HG03196 (cell line): Measurements from ENCODE around the gene NSD2.
"Not testable (repeated sequence)": the region's sequence is repeated elsewhere in the genome, so short reads cannot be mapped to it uniquely, and the experiment has no call there.

ENCODE experiments used
- ATAC-seq: cut with Tn5 transposase; IDR thresholded peaks from one replicate; pipeline ENCODE4 v1.9.1; 2021; ENCODE audit not compliant: unreplicated experiment

The NSD2 gene

GRCh38 chr4:1841887-1842210 is 29.3 kb upstream of the NSD2 start:
- no peak for ATAC-seq

GRCh38 chr4:1842339-1842895 is 28.8 kb upstream of the NSD2 start:
- no peak for ATAC-seq

DNA sequence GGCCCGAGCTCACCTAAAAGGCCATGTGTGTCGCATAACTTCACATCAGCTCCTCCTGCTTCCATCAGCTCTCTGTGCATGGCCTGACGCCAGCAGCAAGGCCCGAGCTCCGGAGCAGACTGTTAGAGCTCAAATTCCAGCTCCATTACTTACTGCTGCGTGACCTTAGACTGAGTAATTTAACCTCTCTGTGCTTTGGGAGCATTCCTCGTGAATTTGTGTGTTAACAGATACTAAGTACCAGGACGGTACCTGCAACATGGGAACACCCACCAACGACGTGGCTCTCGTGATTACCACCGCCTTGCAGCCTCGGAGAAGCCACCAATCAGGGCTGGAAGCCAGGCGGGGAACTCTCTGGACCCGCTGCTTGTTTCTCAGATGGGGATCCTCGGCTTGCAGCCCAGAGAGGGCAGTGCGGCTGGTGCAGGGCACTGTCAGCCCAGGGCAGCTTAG is 28.2 kb upstream of the NSD2 start:
- ATAC-seq, result no peak

DNA sequence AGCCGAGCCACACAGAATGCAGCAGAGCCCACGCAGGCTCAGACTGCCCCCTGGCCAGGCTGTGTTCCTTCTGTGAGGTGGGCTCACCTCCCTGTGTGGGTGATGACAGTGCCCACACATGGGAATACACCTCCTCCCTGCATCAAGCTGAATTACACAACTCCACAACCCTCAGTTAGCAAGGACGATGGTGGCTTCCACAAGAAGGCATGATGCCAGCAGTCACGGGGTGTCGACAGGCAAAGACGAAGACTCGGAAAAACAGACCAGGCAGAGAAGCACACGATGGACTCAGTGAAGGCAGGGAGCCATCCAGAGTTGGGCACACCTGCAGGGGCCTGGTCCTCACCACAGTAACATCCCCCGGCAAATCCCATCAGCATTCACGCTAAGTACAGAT is 27.3 kb upstream of the NSD2 start:
- no peak for ATAC-seq

- not testable (repeated sequence) for ATAC-seq
These were observed 26.6 kb upstream of the NSD2 start for GRCh38 chr4:1844618-1845017.

DNA sequence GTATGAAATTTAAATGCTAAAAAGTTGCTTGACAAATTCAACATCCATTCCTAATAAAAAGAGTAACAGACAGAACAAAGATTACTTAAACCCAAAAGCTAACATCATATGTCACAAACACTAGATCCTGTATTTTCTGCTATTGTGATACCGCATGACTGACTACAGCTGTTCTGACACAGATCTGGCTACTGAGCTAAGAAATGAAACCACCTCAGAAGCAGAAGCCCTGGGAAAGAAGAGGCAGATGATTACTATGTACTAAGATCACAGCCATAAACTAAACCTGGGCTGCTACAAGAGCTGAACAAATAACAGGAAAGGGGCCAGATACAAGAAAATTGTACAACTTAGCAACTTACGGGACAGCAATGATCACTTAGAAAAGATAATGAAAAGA is 24.6 kb upstream of the NSD2 start:
- ATAC-seq, result no peak

DNA sequence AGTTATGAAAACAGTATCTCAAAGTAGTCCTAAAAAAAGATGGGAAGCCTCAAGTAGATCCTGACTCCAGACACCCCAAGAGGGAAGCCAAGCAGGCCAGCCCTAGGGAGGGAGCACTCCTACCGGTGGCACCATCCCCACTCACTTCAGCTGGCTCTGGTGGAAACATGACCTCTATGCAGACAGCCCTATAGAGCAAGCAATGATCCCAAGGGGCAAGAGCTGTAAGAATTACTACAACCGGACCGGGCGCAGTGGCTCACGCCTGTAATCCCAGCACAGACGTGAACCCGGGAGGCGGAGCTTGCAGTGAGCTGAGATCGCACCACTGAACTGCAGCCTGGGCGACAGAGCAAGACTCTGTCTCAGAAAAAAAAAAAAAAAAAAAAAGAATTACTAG is 20.9 kb upstream of the NSD2 start:
- ATAC-seq, result no peak

GRCh38 chr4:1851160-1851559 is 20.0 kb upstream of the NSD2 start:
- no peak for ATAC-seq

DNA sequence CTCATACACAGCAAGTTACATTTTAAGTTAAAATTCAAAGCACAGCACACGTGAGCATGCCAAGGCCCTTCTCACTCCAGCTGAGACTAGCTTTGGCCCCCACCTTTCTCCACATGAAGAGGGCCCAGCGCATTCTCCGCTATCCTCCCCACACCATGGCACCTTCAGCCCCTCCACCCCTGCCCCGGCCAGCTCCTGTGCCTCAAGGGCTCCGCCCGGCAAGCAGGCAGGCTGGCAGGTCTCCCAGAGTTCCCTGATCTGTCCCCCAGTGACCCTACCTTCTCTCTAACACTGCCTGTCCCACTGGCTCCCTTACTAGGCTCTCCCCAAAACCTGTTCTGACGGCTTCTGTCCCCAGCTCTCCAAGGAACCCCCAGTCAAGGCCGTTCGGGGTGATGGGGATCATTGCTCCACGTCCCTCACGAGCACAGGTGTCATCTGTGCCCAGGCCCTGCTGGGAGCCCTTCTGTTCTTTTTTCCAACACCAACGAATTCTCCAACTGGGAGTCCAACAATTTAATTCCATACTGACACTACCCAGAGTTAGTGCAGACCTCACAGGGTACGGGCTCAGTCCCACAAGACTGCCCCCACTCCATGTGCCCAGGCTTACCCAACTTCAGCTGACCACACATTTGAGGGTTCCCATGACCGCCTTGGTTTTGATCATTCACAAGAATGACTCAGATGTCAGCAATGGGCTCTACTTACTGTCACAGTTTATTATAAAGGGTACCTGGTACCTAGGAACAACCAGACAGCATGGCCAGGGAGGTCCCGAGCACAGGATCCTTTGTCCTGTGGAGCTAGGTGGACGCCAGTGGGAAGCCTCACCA is 19.4 kb upstream of the NSD2 start:
- no peak for ATAC-seq

DNA sequence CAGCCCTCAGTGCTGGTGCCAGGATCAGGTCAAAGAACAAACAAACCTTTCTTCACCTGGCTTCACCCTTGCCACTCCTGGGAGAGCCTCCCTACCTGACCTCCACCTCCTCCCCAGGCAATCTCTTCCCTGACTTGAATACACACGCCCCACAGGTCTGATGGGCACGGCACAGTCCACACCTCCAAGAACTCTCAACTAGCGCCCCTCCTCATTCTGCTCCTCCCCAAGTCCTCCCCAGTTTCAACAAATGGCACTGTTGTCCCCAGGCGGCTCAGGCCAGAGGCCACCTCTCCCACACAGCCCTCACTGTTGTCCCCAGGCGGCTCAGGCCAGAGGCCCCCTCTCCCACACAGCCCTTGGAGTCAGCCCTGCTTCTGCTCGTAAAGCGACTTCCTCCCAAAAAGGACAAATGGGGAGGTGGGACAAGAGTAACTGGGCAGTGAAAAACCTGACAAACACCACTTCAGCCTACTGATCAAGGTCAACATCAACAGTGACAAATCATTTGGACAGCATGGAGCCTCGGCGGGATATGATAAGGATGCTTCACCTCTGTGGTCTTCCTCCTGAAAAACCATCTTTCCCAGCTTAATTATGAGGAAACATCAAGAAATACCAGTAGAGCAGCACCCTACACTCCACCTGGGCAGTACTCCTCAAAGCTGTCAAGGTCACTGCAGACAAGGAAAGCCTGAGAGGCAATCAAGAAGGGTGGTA is 18.1 kb upstream of the NSD2 start:
- no peak for ATAC-seq

GRCh38 chr4:1854752-1855151 is 16.4 kb upstream of the NSD2 start:
- ATAC-seq, result no peak

GRCh38 chr4:1855333-1856070 is 15.7 kb upstream of the NSD2 start:
- peak; percentile 9 for ATAC-seq

GRCh38 chr4:1856071-1856942 is 14.9 kb upstream of the NSD2 start, which contains the start of gene LETM1:
Gene LETM1 (minus strand): TSS chr4:1856156. CDS start chr4:1855950, 206 bp downstream.
- ATAC-seq, result peak; percentile 88

DNA sequence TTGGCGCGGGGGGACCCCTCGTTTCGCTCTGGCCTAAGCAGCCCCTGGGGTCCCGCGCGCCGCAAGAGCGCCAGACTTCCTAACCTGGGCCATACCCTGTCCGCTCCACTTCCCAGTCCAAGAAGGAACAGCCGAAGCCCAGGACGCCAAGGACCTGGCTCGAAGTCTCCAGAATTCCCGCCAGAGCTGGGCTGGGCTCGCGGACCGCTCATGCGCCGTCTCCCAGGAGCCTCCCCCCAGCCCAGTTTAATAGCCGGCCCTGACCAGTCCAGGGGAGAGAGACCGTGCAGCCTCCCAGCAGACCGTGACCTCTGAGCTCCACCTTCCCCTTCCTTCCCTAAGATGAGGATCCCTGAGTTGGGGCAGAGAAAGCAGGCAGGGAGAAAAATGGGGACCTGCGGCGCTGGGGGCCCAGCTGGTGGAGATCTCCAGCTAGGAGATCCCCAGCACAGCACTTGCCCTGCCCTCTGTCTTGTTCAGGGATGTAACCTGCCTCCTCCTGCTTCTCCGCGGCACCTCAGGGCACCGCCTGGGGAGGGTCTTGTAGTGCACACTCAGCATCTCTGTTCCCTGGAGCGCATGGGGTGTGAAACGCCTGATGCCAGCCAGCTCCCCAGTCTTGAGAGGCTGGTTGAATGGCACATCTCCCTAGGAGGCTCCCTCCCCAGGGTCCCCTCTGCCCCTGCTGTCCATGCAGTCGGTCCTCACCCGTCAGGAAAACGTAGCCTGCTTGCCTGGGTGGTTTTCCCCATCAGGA is 14.1 kb upstream of the NSD2 start:
- ATAC-seq, result no peak

DNA sequence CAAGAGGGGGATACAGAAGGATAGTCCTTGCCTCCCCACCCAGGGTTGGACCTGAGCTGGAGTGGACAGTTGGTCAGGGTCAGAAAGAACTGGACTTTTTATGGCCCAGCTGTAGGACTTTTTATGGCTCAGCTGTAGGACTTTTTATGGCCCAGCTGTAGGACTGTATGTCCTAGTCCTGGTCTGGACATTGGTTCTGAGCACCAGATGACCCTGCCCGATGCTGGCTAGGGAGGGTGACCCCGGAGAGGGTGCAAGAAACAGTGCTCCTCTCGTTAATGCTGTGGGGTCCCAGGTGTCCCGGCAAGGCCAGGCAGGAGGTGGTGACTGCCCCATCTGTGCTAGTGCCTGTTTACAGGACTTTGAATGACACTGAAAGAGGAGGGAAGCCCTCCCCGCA is 13.3 kb upstream of the NSD2 start:
- no peak for ATAC-seq

GRCh38 chr4:1859389-1859753 is 11.8 kb upstream of the NSD2 start:
- ATAC-seq, result no peak

GRCh38 chr4:1862055-1862911 is 8.9 kb upstream of the NSD2 start:
- no peak for ATAC-seq

DNA sequence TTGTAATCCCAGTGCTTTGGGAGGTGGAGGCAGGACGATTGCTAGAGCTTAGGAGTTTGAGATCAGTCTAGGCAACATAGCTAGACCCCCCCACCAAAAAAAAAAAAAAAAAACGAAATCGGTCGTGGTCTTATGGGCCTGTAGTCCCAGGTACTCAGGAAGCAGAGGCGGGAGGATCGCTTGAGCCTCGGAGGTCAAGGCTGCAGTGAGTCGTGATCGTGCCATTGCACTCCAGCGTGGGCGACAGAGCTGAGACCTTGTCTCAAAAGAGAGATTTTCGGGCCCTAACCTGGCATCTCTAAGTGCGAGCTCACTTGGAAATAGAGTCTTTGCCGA is 8.3 kb upstream of the NSD2 start:
- no peak for ATAC-seq
